Activated naive CD4-positive, alpha-beta T cell treated with anti-CD3 and anti-CD28 coated beads, Interleukin-2, amount 50 U/mL, for 24 hours (primary cell): ENCODE data around the gene WDR74.
A peak's percentile ranks its signal among the peaks of the same experiment; 100 is the strongest.
"Not testable (repeated sequence)": the region's sequence is repeated elsewhere in the genome, so short reads cannot be mapped to it uniquely, and the experiment has no call there.

Source experiments
- H3K27ac Mint-ChIP-seq: one replicate; pipeline ENCODE4 v1.8.0; 2021; ENCODE audit warnings: mild to moderate bottlenecking, mixed read lengths
- H3K27me3 Mint-ChIP-seq: one replicate; pipeline ENCODE4 v1.8.0; 2021; ENCODE audit warnings: mixed read lengths
- H3K36me3 Mint-ChIP-seq: one replicate; pipeline ENCODE4 v1.8.0; 2021; ENCODE audit warnings: mixed read lengths
- H3K4me1 Mint-ChIP-seq: one replicate; pipeline ENCODE4 v1.8.0; 2021; ENCODE audit warnings: mixed read lengths
- H3K4me3 Mint-ChIP-seq: one replicate; pipeline ENCODE4 v1.8.0; 2021; ENCODE audit warnings: mild to moderate bottlenecking, mixed read lengths
- H3K9me3 Mint-ChIP-seq: one replicate; pipeline ENCODE4 v1.8.0; 2021; ENCODE audit warnings: mixed read lengths

The WDR74 gene

DNA sequence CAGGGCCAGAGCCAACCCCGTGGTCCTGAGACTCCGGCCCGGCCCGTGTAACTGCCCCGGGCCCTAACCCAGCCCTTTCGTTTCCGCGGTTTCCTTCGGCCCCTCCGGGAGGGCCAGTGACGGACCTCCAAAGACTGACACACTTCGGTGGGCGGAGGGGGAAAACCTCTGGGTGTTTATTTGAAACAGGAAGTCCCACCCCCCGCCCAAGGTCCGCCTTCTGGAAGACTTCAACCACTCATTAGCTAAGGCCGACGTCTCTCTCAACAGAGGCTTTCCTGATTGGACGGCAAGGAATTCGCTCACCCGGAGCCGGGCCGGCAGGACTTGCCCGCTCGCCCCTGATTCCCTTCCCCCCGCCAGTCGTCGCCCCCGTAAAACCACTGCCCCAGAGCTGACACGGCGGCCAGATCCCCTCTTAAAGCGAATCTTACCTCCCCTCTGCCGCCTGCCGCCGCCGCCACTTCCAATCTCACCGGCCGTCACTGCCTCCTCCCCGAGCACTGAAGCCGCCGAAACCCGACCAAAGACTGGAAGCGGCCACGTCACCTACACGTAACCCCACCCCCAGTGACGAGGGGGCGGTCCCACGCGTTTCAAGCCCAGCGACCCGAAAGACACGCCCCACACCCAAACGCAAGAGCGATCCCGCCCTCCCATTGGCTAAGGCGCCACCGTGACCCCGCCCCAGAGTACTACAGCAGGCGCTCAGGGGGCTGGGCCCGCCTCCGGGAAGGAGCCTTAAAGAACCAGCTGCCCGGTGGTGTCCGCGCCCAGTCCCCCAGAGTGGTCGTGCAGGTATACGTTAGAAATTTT lies 7.7 kb downstream of the WDR74 start, which contains the start of gene STX5:
Gene STX5, minus strand, starts transcription at position 532 of the 816 bp plus-strand sequence. CDS start 808 bp downstream, outside the sequence.
- Mint-ChIP-seq H3K4me3 (peak within 1 kb of the TSS; percentile 93), H3K27ac (peak within 1 kb of the TSS; percentile 99), H3K36me3 (peaks cover 19% of the 10 kb centered on the region), H3K9me3 (no peaks in the 10 kb centered on the region), H3K4me1 (peaks cover 55% of the 10 kb centered on the region), H3K27me3 (no peaks in the 10 kb centered on the region)

DNA sequence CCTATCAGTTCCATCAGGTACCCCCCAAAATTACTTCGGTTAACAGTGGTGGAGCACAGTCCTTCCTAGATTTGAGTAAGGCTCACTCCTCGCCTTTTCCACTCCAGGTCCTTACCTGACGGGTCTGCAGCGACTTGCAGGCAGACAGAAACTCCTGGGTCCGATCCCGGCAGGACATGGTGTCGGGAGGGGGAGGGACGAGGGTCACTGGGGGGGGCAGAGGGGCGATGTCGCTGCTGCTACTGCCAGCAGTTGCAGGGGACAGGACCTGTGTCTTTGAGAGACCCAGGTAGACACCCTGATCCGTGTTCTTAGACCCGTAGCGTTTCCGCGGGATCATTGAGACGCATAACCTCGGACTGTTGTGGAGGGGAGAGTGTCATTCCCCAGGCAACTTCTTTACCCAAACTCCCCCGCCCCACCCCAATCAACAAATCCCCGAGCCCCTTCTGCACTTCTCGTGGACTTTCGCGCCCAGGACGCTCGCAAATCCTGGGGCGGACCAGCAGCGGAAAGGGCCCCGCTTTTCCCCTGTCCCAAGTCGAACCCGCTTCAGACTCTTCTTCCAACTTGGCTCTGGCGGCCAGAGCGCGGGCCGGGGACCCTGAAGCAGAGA lies 8.4 kb downstream of the WDR74 start:
- Mint-ChIP-seq H3K27me3 (no peaks in the 10 kb centered on the region), H3K36me3 (peaks cover 16% of the 10 kb centered on the region), H3K4me1 (peaks cover 50% of the 10 kb centered on the region), H3K4me3 (peak overlapping the region; percentile 93), H3K9me3 (no peaks in the 10 kb centered on the region), H3K27ac (peak overlapping the region; percentile 99)

- H3K36me3 Mint-ChIP-seq = not testable (repeated sequence)
Observed at GRCh38 chr11:62828130-62828529, 11.3 kb downstream of the WDR74 start.

DNA sequence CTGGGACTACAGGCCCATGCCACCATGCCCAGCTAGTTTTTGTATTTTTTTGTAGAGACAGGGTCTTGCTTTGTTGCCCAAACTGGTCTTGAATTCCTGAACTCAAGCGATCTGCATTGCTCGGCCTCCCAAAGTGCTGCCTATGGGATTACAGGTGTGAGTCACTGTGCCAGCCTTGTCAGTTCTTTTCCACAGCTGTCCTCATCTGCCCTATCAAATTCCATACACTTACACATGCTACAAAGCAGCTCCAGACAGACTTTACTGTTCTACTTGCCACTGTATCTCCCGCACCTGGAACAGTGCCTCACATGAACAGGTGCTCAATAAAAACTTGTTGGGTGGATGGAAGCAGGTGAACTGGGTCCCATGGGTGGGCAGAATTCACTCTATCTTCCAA lies 15.7 kb downstream of the WDR74 start:
- Mint-ChIP-seq H3K4me1 (peaks cover 13% of the 10 kb centered on the region), H3K36me3 (peaks cover 10% of the 10 kb centered on the region), H3K27ac (no peak overlapping the region), H3K9me3 (no peaks in the 10 kb centered on the region), H3K27me3 (no peaks in the 10 kb centered on the region), H3K4me3 (no peak overlapping the region)

More at GRCh38 chr11:62828130-62828529, 11.3 kb downstream of the WDR74 start:
- H3K4me1 Mint-ChIP-seq = peaks cover 38% of the 10 kb centered on the region
- H3K27me3 Mint-ChIP-seq, H3K4me3 Mint-ChIP-seq, H3K27ac Mint-ChIP-seq, H3K9me3 Mint-ChIP-seq: not testable (repeated sequence)

GRCh38 chr11:62817129-62817528 lies 22.3 kb downstream of the WDR74 start:
- no peaks in the 10 kb centered on the region for H3K9me3 Mint-ChIP-seq
- H3K27me3 Mint-ChIP-seq = no peaks in the 10 kb centered on the region
- H3K4me3 Mint-ChIP-seq = no peak overlapping the region
- H3K36me3 Mint-ChIP-seq = peaks cover 7% of the 10 kb centered on the region
- H3K27ac Mint-ChIP-seq = no peak overlapping the region
- H3K4me1 Mint-ChIP-seq = no peaks in the 10 kb centered on the region

- no peaks in the 10 kb centered on the region for H3K27me3 Mint-ChIP-seq
- no peak overlapping the region for H3K4me3 Mint-ChIP-seq
- H3K36me3 Mint-ChIP-seq = peaks cover 7% of the 10 kb centered on the region
- no peaks in the 10 kb centered on the region for H3K4me1 Mint-ChIP-seq
- no peak overlapping the region for H3K27ac Mint-ChIP-seq
- no peaks in the 10 kb centered on the region for H3K9me3 Mint-ChIP-seq
Observed at GRCh38 chr11:62816557-62816956, 22.8 kb downstream of the WDR74 start.

- H3K27ac Mint-ChIP-seq = no peak overlapping the region
- H3K27me3 Mint-ChIP-seq = no peaks in the 10 kb centered on the region
- peaks cover 1% of the 10 kb centered on the region for H3K4me1 Mint-ChIP-seq
- no peaks in the 10 kb centered on the region for H3K36me3 Mint-ChIP-seq
- H3K9me3 Mint-ChIP-seq = no peaks in the 10 kb centered on the region
- H3K4me3 Mint-ChIP-seq = no peak overlapping the region
Observed at GRCh38 chr11:62811659-62812058, 27.7 kb downstream of the WDR74 start.

DNA sequence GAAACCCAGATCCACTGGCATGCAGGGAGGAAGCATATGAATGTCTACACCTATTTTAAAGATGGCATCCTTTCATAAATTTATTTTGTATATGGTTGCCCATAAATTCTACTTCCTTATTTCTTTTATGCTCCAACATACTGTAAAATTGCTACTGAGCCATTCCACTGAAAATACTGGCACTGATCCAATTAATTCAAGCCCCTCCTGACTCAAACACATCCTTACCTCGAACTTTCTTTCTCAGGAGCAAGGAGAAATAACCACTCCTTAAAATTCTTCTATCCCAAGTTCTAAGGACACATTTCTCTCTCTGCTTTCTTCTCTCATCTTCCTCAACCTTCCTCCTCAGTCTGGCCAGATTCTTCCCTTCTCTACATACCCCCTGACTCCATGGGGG lies 28.6 kb downstream of the WDR74 start:
- no peaks in the 10 kb centered on the region for H3K9me3 Mint-ChIP-seq
- H3K36me3 Mint-ChIP-seq = no peaks in the 10 kb centered on the region
- H3K4me1 Mint-ChIP-seq = peaks cover 8% of the 10 kb centered on the region
- H3K4me3 Mint-ChIP-seq = no peak overlapping the region
- no peaks in the 10 kb centered on the region for H3K27me3 Mint-ChIP-seq
- H3K27ac Mint-ChIP-seq = peak overlapping the region; percentile 38

DNA sequence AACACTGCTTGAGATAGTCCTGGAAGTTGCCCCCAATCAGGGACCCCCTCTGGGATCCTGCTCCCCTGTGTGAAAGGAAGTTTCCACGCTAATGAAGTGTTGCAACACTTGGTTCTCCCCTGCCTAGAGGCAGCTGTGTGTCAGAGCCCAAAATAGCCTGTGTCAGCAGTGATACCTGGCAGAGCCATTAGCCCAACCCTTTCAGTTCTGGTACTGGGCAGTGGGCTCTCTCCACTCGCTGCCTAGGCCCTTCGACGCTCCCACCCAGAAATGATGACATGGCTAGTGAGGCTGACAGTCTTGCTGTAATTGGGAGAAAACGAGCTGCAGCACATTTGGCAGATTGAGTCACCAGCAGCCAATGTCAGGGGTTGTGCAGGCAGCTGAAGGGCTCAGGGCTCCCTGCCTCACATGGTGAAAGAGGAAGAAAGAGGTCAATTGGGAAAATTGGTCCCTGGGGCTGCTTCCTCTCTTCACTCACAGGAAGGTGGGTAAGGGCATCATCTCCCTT lies 32.7 kb downstream of the WDR74 start:
- Mint-ChIP-seq H3K4me3 (peak overlapping the region; percentile 100), H3K4me1 (peaks cover 34% of the 10 kb centered on the region), H3K27ac (no peak overlapping the region)

GRCh38 chr11:62805961-62806441 lies 33.4 kb downstream of the WDR74 start:
- H3K9me3 Mint-ChIP-seq = no peaks in the 10 kb centered on the region
- H3K27ac Mint-ChIP-seq = peak overlapping the region; percentile 100
- peaks cover 40% of the 10 kb centered on the region for H3K4me1 Mint-ChIP-seq
- H3K36me3 Mint-ChIP-seq = peaks cover 9% of the 10 kb centered on the region
- H3K4me3 Mint-ChIP-seq = peak overlapping the region; percentile 100
- H3K27me3 Mint-ChIP-seq = no peaks in the 10 kb centered on the region

More for the DNA sequence above, 32.7 kb downstream of the WDR74 start:
- H3K9me3 Mint-ChIP-seq = no peaks in the 10 kb centered on the region
- no peaks in the 10 kb centered on the region for H3K27me3 Mint-ChIP-seq
- H3K36me3 Mint-ChIP-seq = peaks cover 9% of the 10 kb centered on the region

- peaks cover 41% of the 10 kb centered on the region for H3K4me1 Mint-ChIP-seq
- H3K27me3 Mint-ChIP-seq = no peaks in the 10 kb centered on the region
- H3K36me3 Mint-ChIP-seq = peaks cover 12% of the 10 kb centered on the region
- no peaks in the 10 kb centered on the region for H3K9me3 Mint-ChIP-seq
- H3K27ac Mint-ChIP-seq = peak within 1 kb of the TSS; percentile 100
- peak within 1 kb of the TSS; percentile 100 for H3K4me3 Mint-ChIP-seq
Observed at GRCh38 chr11:62805076-62805892, 34.1 kb downstream of the WDR74 start, which contains the start of gene NXF1. Gene NXF1, minus strand, starts transcription at chr11:62805440. Its CDS starts 84 bp downstream, at chr11:62805356.

DNA sequence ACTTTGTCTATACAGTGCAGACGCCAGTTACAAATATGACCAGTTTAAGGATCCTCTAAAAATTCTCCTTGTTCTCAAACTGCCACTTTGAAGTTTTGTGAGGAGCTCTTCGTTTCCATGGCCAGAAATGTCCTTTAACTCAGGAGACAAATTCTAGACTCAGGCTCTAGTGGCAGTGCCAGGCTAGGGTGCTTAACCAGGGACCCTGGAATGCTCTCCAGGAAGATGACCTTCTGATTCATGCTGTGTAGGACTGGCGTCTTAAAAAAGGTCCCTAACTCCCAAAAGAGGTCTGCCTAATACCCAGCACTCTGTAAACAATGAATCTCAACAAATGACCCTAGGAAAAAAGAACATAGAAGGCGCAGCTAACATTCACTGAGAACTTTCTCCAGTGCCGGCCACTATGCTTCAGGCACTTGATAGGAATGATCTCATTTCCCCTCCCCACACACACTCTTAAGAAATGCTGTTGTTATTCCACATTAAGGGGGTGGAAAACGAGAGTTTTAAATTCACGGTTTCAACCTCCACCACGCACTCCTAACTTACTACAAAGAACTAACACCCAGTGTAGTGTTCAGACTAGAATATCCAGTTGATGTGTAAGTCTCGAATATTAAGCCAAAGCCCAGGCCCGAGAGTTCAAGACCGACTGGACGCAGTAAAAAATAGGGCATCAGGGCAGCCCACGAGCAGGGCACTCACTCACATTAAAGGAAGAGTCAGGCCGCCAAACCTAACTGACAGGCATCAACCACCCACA lies 34.9 kb downstream of the WDR74 start:
- Mint-ChIP-seq H3K9me3 (no peaks in the 10 kb centered on the region), H3K4me1 (peaks cover 41% of the 10 kb centered on the region), H3K36me3 (peaks cover 15% of the 10 kb centered on the region)

GRCh38 chr11:62801071-62801470 lies 38.3 kb downstream of the WDR74 start:
- H3K4me1 Mint-ChIP-seq = peaks cover 34% of the 10 kb centered on the region
- H3K27me3 Mint-ChIP-seq = no peaks in the 10 kb centered on the region
- H3K27ac Mint-ChIP-seq = peak overlapping the region; percentile 70
- no peak overlapping the region for H3K4me3 Mint-ChIP-seq
- peaks cover 19% of the 10 kb centered on the region for H3K36me3 Mint-ChIP-seq
- H3K9me3 Mint-ChIP-seq = no peaks in the 10 kb centered on the region

More for the DNA sequence above, 34.9 kb downstream of the WDR74 start:
- peak overlapping the region; percentile 100 for H3K4me3 Mint-ChIP-seq
- H3K27ac Mint-ChIP-seq = peak overlapping the region; percentile 100
- no peaks in the 10 kb centered on the region for H3K27me3 Mint-ChIP-seq

DNA sequence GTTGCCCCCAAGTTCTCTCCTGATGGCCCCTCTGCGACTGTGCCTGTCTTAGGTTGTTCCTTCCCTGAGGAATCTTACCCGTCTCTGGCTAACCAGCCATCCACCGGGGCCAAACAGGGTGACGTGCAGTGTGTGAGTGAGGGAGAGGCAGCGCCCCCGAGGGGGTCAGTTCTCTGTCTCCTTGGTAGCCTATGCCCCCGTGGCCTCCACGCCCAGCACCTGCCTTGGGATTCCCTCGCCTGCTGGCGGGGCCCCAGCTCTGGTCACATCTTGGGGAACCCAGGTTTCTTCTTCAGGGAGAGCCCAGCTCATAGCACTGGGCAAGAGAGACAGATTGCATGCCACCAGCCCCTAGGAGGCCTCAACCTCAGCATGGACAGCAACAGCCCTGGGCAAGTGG lies 39.9 kb downstream of the WDR74 start:
- Mint-ChIP-seq H3K4me1 (peaks cover 29% of the 10 kb centered on the region), H3K9me3 (no peaks in the 10 kb centered on the region), H3K4me3 (no peak overlapping the region), H3K36me3 (peaks cover 18% of the 10 kb centered on the region), H3K27ac (no peak overlapping the region), H3K27me3 (no peaks in the 10 kb centered on the region)
